ENCODE results near the gene EIF4EBP2.

DNA sequence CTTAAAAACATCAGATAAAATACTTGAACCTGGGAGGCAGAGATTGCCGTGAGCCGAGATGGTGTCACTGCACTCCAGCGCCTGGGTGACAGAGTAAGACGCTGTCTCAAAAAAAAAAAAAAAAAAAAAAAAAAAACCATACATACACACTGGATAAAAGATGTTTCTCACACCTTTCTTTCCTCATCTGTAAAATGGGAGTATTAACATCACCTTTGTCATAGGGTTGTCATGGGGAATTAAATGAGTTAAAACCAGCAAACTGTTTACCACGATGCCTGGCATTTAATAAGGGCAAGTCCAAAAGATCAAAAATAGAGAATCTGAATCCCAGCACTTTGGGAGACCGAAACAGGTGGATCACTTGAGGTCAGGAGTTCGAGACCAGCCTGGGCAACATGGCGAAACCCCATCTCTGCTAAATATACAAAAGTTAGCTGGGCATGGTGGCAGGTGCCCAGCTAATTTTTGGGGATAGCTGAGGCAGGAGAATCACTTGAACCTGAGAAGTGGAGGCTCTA lies 34.4 kb upstream of the EIF4EBP2 start:
- TF ChIP-seq, protein P1, sequence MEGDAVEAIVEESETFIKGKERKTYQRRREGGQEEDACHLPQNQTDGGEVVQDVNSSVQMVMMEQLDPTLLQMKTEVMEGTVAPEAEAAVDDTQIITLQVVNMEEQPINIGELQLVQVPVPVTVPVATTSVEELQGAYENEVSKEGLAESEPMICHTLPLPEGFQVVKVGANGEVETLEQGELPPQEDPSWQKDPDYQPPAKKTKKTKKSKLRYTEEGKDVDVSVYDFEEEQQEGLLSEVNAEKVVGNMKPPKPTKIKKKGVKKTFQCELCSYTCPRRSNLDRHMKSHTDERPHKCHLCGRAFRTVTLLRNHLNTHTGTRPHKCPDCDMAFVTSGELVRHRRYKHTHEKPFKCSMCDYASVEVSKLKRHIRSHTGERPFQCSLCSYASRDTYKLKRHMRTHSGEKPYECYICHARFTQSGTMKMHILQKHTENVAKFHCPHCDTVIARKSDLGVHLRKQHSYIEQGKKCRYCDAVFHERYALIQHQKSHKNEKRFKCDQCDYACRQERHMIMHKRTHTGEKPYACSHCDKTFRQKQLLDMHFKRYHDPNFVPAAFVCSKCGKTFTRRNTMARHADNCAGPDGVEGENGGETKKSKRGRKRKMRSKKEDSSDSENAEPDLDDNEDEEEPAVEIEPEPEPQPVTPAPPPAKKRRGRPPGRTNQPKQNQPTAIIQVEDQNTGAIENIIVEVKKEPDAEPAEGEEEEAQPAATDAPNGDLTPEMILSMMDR (IDR thresholded peaks at IDR 0.05): no peak
- TF ChIP-seq POLR2A (IDR thresholded peaks at IDR 0.05): no peak
